SKM-1 treated with dmso at 0.1 percent for 144 hours (cell line): ENCODE measurements around the gene PACSIN1.

Experiments used
- DNase-seq: peaks from one replicate; lab custom pipeline; 2025; ENCODE audit not compliant: unreplicated experiment; lab: John Stamatoyannopoulos, UW

The PACSIN1 gene

GRCh38 chr6:34465531-34466241, at the start of gene PACSIN1:
PACSIN1 (plus strand) TSS chr6:34466076; CDS start chr6:34526306, 60,230 bp downstream.
- no peak for DNase-seq

- no peak for DNase-seq
Observed at GRCh38 chr6:34416877-34417371, 49.0 kb upstream of the PACSIN1 start.

- no peak for DNase-seq
Observed at GRCh38 chr6:34418367-34418766, 47.5 kb upstream of the PACSIN1 start.

- DNase-seq, result no peak
Observed at GRCh38 chr6:34423254-34423653, 42.6 kb upstream of the PACSIN1 start.

GRCh38 chr6:34424200-34425131, 41.4 kb upstream of the PACSIN1 start:
- DNase-seq, result no peak

GRCh38 chr6:34425132-34425497, 40.8 kb upstream of the PACSIN1 start:
- DNase-seq, result no peak

- peak; percentile 93 for DNase-seq
Observed at GRCh38 chr6:34425498-34426410, 40.1 kb upstream of the PACSIN1 start, which contains the start of gene RPS10. RPS10 (minus strand) TSS chr6:34426069; CDS start chr6:34425221, 848 bp downstream.

- no peak for DNase-seq
Observed at GRCh38 chr6:34435916-34436315, 30.0 kb upstream of the PACSIN1 start.

- no peak for DNase-seq
Observed at GRCh38 chr6:34436803-34437643, 28.9 kb upstream of the PACSIN1 start.

GRCh38 chr6:34437644-34437970, 28.3 kb upstream of the PACSIN1 start:
- no peak for DNase-seq

GRCh38 chr6:34438705-34439104, 27.2 kb upstream of the PACSIN1 start:
- DNase-seq, result no peak

GRCh38 chr6:34439442-34439841, 26.4 kb upstream of the PACSIN1 start:
- no peak for DNase-seq

- DNase-seq, result no peak
Observed at GRCh38 chr6:34441526-34441925, 24.4 kb upstream of the PACSIN1 start.

- no peak for DNase-seq
Observed at GRCh38 chr6:34445313-34445860, 20.5 kb upstream of the PACSIN1 start.

- DNase-seq, result no peak
Observed at GRCh38 chr6:34447386-34447785, 18.5 kb upstream of the PACSIN1 start.

GRCh38 chr6:34447910-34448309, 18.0 kb upstream of the PACSIN1 start:
- DNase-seq, result peak; percentile 33

GRCh38 chr6:34451192-34451591, 14.7 kb upstream of the PACSIN1 start:
- DNase-seq, result no peak

GRCh38 chr6:34455831-34456230, 10.0 kb upstream of the PACSIN1 start:
- DNase-seq, result no peak

- DNase-seq, result no peak
Observed at GRCh38 chr6:34457382-34457741, 8.5 kb upstream of the PACSIN1 start.
